ENCODE data around the gene MYL3. TPM values are rescaled to one million over a fixed set of nuclear protein-coding genes. Genes with fewer than 3 reads are reported as not detected.

MYL3 gene
- polyA plus RNA-seq, 1 donor from 2014 or later, result 2.1 TPM

- no peak for TF ChIP-seq CTCF (IDR thresholded peaks at IDR 0.05; ENCODE audit: poor library complexity, severe bottlenecking)
- TF ChIP-seq SMC3 (conservative IDR thresholded peaks at IDR 0.05; ENCODE audit: poor library complexity), result no peak
Measured at GRCh38 chr3:46907960-46908293, 44.7 kb upstream of the MYL3 start (continued).

DNA sequence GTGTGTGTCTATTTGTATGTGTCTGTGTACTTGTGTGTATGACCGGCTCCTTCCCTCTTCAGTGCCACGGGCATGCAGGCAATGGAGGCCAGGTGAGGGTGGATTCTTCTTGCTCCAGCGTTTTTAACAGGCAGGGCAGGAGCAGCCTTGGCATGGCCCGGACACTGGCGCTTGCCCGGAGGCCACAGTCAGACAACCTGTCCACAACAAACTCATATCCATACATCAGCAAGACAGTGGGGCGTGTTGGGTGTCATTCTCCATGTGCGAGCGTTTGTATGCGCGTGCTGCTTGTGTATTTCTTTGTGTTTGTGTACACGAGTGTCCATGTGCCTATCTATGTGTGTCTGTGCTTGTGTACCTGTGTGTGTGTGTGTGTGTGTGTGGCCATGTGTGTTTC lies 44.0 kb upstream of the MYL3 start:
- no peak for TF ChIP-seq SMC3 (conservative IDR thresholded peaks at IDR 0.05; ENCODE audit: poor library complexity)
- TF ChIP-seq, protein P1, sequence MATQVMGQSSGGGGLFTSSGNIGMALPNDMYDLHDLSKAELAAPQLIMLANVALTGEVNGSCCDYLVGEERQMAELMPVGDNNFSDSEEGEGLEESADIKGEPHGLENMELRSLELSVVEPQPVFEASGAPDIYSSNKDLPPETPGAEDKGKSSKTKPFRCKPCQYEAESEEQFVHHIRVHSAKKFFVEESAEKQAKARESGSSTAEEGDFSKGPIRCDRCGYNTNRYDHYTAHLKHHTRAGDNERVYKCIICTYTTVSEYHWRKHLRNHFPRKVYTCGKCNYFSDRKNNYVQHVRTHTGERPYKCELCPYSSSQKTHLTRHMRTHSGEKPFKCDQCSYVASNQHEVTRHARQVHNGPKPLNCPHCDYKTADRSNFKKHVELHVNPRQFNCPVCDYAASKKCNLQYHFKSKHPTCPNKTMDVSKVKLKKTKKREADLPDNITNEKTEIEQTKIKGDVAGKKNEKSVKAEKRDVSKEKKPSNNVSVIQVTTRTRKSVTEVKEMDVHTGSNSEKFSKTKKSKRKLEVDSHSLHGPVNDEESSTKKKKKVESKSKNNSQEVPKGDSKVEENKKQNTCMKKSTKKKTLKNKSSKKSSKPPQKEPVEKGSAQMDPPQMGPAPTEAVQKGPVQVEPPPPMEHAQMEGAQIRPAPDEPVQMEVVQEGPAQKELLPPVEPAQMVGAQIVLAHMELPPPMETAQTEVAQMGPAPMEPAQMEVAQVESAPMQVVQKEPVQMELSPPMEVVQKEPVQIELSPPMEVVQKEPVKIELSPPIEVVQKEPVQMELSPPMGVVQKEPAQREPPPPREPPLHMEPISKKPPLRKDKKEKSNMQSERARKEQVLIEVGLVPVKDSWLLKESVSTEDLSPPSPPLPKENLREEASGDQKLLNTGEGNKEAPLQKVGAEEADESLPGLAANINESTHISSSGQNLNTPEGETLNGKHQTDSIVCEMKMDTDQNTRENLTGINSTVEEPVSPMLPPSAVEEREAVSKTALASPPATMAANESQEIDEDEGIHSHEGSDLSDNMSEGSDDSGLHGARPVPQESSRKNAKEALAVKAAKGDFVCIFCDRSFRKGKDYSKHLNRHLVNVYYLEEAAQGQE (IDR thresholded peaks at IDR 0.05; ENCODE audit: borderline replicate concordance), result no peak
- TF ChIP-seq RAD21 (conservative IDR thresholded peaks at IDR 0.05), result no peak
- TF ChIP-seq POLR2AphosphoS5 (IDR thresholded peaks at IDR 0.05), result no peak
- no peak for TF ChIP-seq MXI1 (conservative IDR thresholded peaks at IDR 0.05; ENCODE audit: poor library complexity, severe bottlenecking)
- TF ChIP-seq EP300 (conservative IDR thresholded peaks at IDR 0.05; ENCODE audit: poor library complexity, severe bottlenecking), result no peak
- TF ChIP-seq TAF1 (IDR thresholded peaks at IDR 0.05; ENCODE audit: low read depth), result no peak
- no peak for TF ChIP-seq EZH2 (IDR thresholded peaks at IDR 0.05; ENCODE audit: borderline replicate concordance, insufficient read depth, low read length, poor library complexity, severe bottlenecking)
- TF ChIP-seq CTCF (IDR thresholded peaks at IDR 0.05; ENCODE audit: poor library complexity, severe bottlenecking), result no peak
- Histone ChIP-seq H3K27ac (ENCODE audit: low read length) (no peak overlapping the region), H4K20me1 (ENCODE audit: insufficient read depth) (no peaks in the 10 kb centered on the region)

More for the DNA sequence above, 44.0 kb upstream of the MYL3 start:
- Histone ChIP-seq H3K4me3 (ENCODE audit: low read length) (no peak overlapping the region), H3K9me2 (ENCODE audit: insufficient read depth, low read length) (no peaks in the 10 kb centered on the region), H3K27me3 (ENCODE audit: insufficient read depth, low read depth, low read length) (no peaks in the 10 kb centered on the region), H3K4me2 (ENCODE audit: low read length) (no peak overlapping the region), H2AFZ (ENCODE audit: low read depth, low read length) (no peak overlapping the region), H3F3A (ENCODE audit: insufficient read depth, low read length, poor library complexity, severe bottlenecking) (no peaks in the 10 kb centered on the region), H3K79me2 (replicated peaks; ENCODE audit: insufficient read depth, low read length) (no peaks in the 10 kb centered on the region), H3K9me3 (ENCODE audit: low read length) (no peaks in the 10 kb centered on the region), H3K9ac (ENCODE audit: low read length) (no peak overlapping the region), H3K36me3 (ENCODE audit: insufficient read depth, low read length) (no peaks in the 10 kb centered on the region)

Data from neural cell (in vitro differentiated cells).